HepG2 (cell line): ENCODE measurements around the gene EPHA2. TPM values are rescaled to one million over a fixed set of nuclear protein-coding genes. Genes with fewer than 3 reads are reported as not detected.

Experiments used
- GATAD1 ChIP-seq: IDR thresholded peaks from 2 replicates; pipeline ENCODE4 v1.6.1; 2016; ENCODE audit warnings: missing genetic modification reagents, missing compliant biosample characterization
- HES4 ChIP-seq: sonication (generic); formaldehyde crosslinking; IDR thresholded peaks from 2 replicates; pipeline ENCODE4 v1.9.0; 2021; ENCODE audit warnings: mild to moderate bottlenecking, missing genetic modification reagents, borderline replicate concordance
- HNRNPL ChIP-seq: fragments of 200-400 bp; formaldehyde crosslinking; IDR thresholded peaks from 2 replicates; pipeline ENCODE4 v1.6.1; 2017; ENCODE audit warnings: mild to moderate bottlenecking, low read depth, low read length
- KLF16 ChIP-seq, 2 experiments: sonication (generic) in 1 of 2; formaldehyde crosslinking in 1 of 2; IDR thresholded peaks; 2 replicates each; pipeline versions ENCODE4 v1.6.1 to v1.8.0; 2016 to 2023; ENCODE audit warnings: missing genetic modification reagents in 2 of 2, missing compliant biosample characterization in 1 of 2
- MAFK ChIP-seq, 2 experiments: IDR thresholded peaks in 1 of 2; conservative IDR thresholded peaks in 1 of 2; 2 replicates each; pipeline ENCODE4 v1.6.1; 2011; ENCODE audit warnings: improper control_type of control experiment in 2 of 2, low read length in 2 of 2
- PITX1 ChIP-seq: sonication (generic); formaldehyde crosslinking; IDR thresholded peaks from 2 replicates; pipeline ENCODE4 v1.5.1; 2020; ENCODE audit warnings: mild to moderate bottlenecking, missing genetic modification reagents
- REPIN1 ChIP-seq: sonication (generic); formaldehyde crosslinking; IDR thresholded peaks from 2 replicates; pipeline ENCODE4 v1.8.0; 2022; ENCODE audit warnings: missing genetic modification reagents, low read depth, mild to moderate bottlenecking, borderline replicate concordance
- SIN3B ChIP-seq: fragments of 150-350 bp; IDR thresholded peaks from 2 replicates; pipeline ENCODE4 v1.6.1; 2014; ENCODE audit warnings: low read length
- ZNF224 ChIP-seq: sonication (generic); formaldehyde crosslinking; IDR thresholded peaks from 2 replicates; pipeline ENCODE4 v1.5.0; 2020; ENCODE audit warnings: mild to moderate bottlenecking, missing genetic modification reagents
- ZNF3 ChIP-seq: IDR thresholded peaks from 2 replicates; pipeline ENCODE4 v1.7.0; 2017; ENCODE audit warnings: inconsistent platforms
- ZNF382 ChIP-seq: sonication (generic); formaldehyde crosslinking; IDR thresholded peaks from 2 replicates; pipeline ENCODE4 v1.5.0; 2020; ENCODE audit warnings: missing genetic modification reagents, mild to moderate bottlenecking, borderline replicate concordance
- ZNF687 ChIP-seq: sonication (generic); formaldehyde crosslinking; IDR thresholded peaks from 2 replicates; pipeline ENCODE4 v1.5.1; 2020; ENCODE audit warnings: mild to moderate bottlenecking, missing genetic modification reagents, moderate library complexity
- polyA plus RNA-seq, 8 experiments: library from polyadenylated mRNA; depleted of rRNA in 3 of 8; stranded (reverse) in 7 of 8; unstranded in 1 of 8; fragments of >200 nt; fragmentation: Illumina TruSeq in 4 of 8; extraction: Trizol in 4 of 8; gene quantifications; 2 replicates each; pipeline versions ENCODE4 v1.2.1 to v1.2.3, GENCODE V29; 2011 to 2016; ENCODE audit warnings: low read depth in 4 of 8, missing spikeins in 1 of 8, mixed read lengths in 1 of 8; ENCODE audit not compliant: insufficient read depth in 1 of 8
- total RNA-seq, 5 experiments: library from RNA; depleted of rRNA; stranded (reverse); fragments of >200 nt; fragmentation: Illumina TruSeq; extraction: Trizol; gene quantifications; 2 replicates each; pipeline ENCODE4 v1.2.3, GENCODE V29; 2016; ENCODE audit warnings: low read depth in 1 of 5
- TF ChIP-seq, protein P1 (sequence below): sonication (generic); formaldehyde crosslinking; IDR thresholded peaks from 2 replicates; pipeline ENCODE4 v1.9.0; 2021; ENCODE audit warnings: missing genetic modification reagents, borderline replicate concordance
- TF ChIP-seq, protein P2 (sequence below): sonication (generic); formaldehyde crosslinking; conservative IDR thresholded peaks from 2 replicates; pipeline ENCODE4 v1.4.0; 2020; ENCODE audit warnings: missing genetic modification reagents
- TF ChIP-seq, protein P3 (sequence below): sonication (generic); formaldehyde crosslinking; IDR thresholded peaks from 2 replicates; pipeline ENCODE4 v1.8.0; 2022; ENCODE audit warnings: mild to moderate bottlenecking, missing genetic modification reagents, moderate library complexity

The EPHA2 gene
- total and polyA plus RNA-seq, 2 of the 13 experiments (the other 11 are each of a cell fraction or from before 2014, with no cell fraction given): 33.6 to 53.6 TPM

GRCh38 chr1:16088996-16089395 is 66.9 kb downstream of the EPHA2 start (continued):
- TF ChIP-seq, protein P1, sequence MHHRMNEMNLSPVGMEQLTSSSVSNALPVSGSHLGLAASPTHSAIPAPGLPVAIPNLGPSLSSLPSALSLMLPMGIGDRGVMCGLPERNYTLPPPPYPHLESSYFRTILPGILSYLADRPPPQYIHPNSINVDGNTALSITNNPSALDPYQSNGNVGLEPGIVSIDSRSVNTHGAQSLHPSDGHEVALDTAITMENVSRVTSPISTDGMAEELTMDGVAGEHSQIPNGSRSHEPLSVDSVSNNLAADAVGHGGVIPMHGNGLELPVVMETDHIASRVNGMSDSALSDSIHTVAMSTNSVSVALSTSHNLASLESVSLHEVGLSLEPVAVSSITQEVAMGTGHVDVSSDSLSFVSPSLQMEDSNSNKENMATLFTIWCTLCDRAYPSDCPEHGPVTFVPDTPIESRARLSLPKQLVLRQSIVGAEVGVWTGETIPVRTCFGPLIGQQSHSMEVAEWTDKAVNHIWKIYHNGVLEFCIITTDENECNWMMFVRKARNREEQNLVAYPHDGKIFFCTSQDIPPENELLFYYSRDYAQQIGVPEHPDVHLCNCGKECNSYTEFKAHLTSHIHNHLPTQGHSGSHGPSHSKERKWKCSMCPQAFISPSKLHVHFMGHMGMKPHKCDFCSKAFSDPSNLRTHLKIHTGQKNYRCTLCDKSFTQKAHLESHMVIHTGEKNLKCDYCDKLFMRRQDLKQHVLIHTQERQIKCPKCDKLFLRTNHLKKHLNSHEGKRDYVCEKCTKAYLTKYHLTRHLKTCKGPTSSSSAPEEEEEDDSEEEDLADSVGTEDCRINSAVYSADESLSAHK (CRISPR knock-in tag): no peak
- TF ChIP-seq ZNF687 (CRISPR knock-in tag): peak; percentile 13; the same call in 1 of the 2 replicates
- TF ChIP-seq, protein P2, sequence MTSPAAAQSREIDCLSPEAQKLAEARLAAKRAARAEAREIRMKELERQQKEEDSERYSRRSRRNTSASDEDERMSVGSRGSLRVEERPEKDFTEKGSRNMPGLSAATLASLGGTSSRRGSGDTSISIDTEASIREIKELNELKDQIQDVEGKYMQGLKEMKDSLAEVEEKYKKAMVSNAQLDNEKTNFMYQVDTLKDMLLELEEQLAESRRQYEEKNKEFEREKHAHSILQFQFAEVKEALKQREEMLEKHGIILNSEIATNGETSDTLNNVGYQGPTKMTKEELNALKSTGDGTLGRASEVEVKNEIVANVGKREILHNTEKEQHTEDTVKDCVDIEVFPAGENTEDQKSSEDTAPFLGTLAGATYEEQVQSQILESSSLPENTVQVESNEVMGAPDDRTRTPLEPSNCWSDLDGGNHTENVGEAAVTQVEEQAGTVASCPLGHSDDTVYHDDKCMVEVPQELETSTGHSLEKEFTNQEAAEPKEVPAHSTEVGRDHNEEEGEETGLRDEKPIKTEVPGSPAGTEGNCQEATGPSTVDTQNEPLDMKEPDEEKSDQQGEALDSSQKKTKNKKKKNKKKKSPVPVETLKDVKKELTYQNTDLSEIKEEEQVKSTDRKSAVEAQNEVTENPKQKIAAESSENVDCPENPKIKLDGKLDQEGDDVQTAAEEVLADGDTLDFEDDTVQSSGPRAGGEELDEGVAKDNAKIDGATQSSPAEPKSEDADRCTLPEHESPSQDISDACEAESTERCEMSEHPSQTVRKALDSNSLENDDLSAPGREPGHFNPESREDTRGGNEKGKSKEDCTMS (CRISPR knock-in tag): no peak
- 0 out of 4 replicates have a peak, but pooled peaks have one; percentile 11 to 29 for TF ChIP-seq MAFK (conservative IDR thresholded peaks at IDR 0.05 in 1 of 2, IDR thresholded peaks at IDR 0.05 in 1 of 2; ENCODE audit: low read length in 2 of 2)
- no peak for TF ChIP-seq ZNF3 (CRISPR knock-in tag)
- no peak for TF ChIP-seq KLF16 (CRISPR knock-in tag; IDR thresholded peaks at IDR 0.05)
- no peak for TF ChIP-seq ZNF382 (CRISPR knock-in tag)
- TF ChIP-seq, protein P3, sequence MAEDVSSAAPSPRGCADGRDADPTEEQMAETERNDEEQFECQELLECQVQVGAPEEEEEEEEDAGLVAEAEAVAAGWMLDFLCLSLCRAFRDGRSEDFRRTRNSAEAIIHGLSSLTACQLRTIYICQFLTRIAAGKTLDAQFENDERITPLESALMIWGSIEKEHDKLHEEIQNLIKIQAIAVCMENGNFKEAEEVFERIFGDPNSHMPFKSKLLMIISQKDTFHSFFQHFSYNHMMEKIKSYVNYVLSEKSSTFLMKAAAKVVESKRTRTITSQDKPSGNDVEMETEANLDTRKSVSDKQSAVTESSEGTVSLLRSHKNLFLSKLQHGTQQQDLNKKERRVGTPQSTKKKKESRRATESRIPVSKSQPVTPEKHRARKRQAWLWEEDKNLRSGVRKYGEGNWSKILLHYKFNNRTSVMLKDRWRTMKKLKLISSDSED (CRISPR knock-in tag): no peak
- no peak for TF ChIP-seq SIN3B
- no peak for TF ChIP-seq HES4 (CRISPR knock-in tag)
- TF ChIP-seq GATAD1: no peak
- TF ChIP-seq PITX1 (CRISPR knock-in tag): no peak
- TF ChIP-seq ZNF224 (CRISPR knock-in tag): no peak
- no peak for TF ChIP-seq REPIN1 (CRISPR knock-in tag)
- TF ChIP-seq HNRNPL: 0 out of 2 replicates have a peak, but pooled peaks have one; percentile 11
